Stimulated activated CD4-positive, alpha-beta T cell treated with anti-CD3 and anti-CD28 coated beads, Interleukin-4, amount 100 ng/mL, for 4 hours (primary cell): ENCODE results near the gene CLASP1.
"Not testable (repeated sequence)": the region's sequence is repeated elsewhere in the genome, so short reads cannot be mapped to it uniquely, and the experiment has no call there.

ENCODE experiments used
- DNase-seq, 2 experiments: peaks; one replicate each; pipeline ENCODE4 v3.0.0-alpha.2; 2020

Gene CLASP1

GRCh38 chr2:121470917-121471316, 178.3 kb downstream of the CLASP1 start:
- DNase-seq = no peak

- no peak for DNase-seq
These were observed 179.9 kb downstream of the CLASP1 start for GRCh38 chr2:121469356-121469755.

- no peak for DNase-seq
These were observed 180.3 kb downstream of the CLASP1 start for GRCh38 chr2:121468936-121469335.

- DNase-seq = no peak
These were observed 190.0 kb downstream of the CLASP1 start for GRCh38 chr2:121459291-121459690.

GRCh38 chr2:121456325-121456724, 192.9 kb downstream of the CLASP1 start:
- DNase-seq = no peak

- no peak for DNase-seq
These were observed 193.8 kb downstream of the CLASP1 start for GRCh38 chr2:121455446-121455845.

- no peak for DNase-seq
These were observed 194.6 kb downstream of the CLASP1 start for GRCh38 chr2:121454549-121455090.

- DNase-seq = no peak
These were observed 197.9 kb downstream of the CLASP1 start for GRCh38 chr2:121451398-121451797.

GRCh38 chr2:121450301-121450700, 199.0 kb downstream of the CLASP1 start:
- DNase-seq = no peak

GRCh38 chr2:121446647-121447241, 202.5 kb downstream of the CLASP1 start:
- DNase-seq = no peak

GRCh38 chr2:121442889-121443288, 206.4 kb downstream of the CLASP1 start:
- no peak for DNase-seq

- DNase-seq = not testable (repeated sequence)
These were observed 211.0 kb downstream of the CLASP1 start for GRCh38 chr2:121438290-121438689.

GRCh38 chr2:121436918-121437317, 212.3 kb downstream of the CLASP1 start:
- no peak for DNase-seq

- no peak for DNase-seq
These were observed 213.5 kb downstream of the CLASP1 start for GRCh38 chr2:121435790-121436189.

- no peak for DNase-seq
These were observed 218.0 kb downstream of the CLASP1 start for GRCh38 chr2:121431214-121431613.

- DNase-seq = no peak
These were observed 219.2 kb downstream of the CLASP1 start for GRCh38 chr2:121429927-121430520.

GRCh38 chr2:121429119-121429903, 220.0 kb downstream of the CLASP1 start:
- DNase-seq = no peak

GRCh38 chr2:121427187-121427689, 222.0 kb downstream of the CLASP1 start:
- no peak for DNase-seq

- no peak for DNase-seq
These were observed 228.8 kb downstream of the CLASP1 start for GRCh38 chr2:121420486-121420885.

GRCh38 chr2:121419081-121419699, 230.1 kb downstream of the CLASP1 start:
- DNase-seq = no peak

- DNase-seq = no peak
These were observed 230.7 kb downstream of the CLASP1 start for GRCh38 chr2:121418494-121419058.

- no peak for DNase-seq
These were observed 231.4 kb downstream of the CLASP1 start for GRCh38 chr2:121417826-121418225.

GRCh38 chr2:121415727-121416126, 233.5 kb downstream of the CLASP1 start:
- DNase-seq = no peak
